DMS153 treated with DMSO at 0.1 percent for 48 hours (cell line): ENCODE data around the gene GLIPR2.

Source experiments
- DNase-seq: peaks from one replicate; lab custom pipeline; 2025; ENCODE audit not compliant: unreplicated experiment; lab: John Stamatoyannopoulos, UW

The GLIPR2 gene

GRCh38 chr9:36191290-36191645, 54.7 kb downstream of the GLIPR2 start:
- peak; percentile 1 for DNase-seq

- no peak for DNase-seq
Observed at GRCh38 chr9:36191686-36192085, 55.2 kb downstream of the GLIPR2 start.

GRCh38 chr9:36192196-36192595, 55.7 kb downstream of the GLIPR2 start:
- no peak for DNase-seq

GRCh38 chr9:36193023-36193422, 56.5 kb downstream of the GLIPR2 start:
- DNase-seq: no peak

GRCh38 chr9:36194326-36195000, 57.9 kb downstream of the GLIPR2 start:
- DNase-seq: no peak

GRCh38 chr9:36204906-36205547, 68.5 kb downstream of the GLIPR2 start:
- DNase-seq: no peak

GRCh38 chr9:36207016-36207415, 70.5 kb downstream of the GLIPR2 start:
- no peak for DNase-seq

- DNase-seq: no peak
Observed at GRCh38 chr9:36207546-36208012, 71.0 kb downstream of the GLIPR2 start.

GRCh38 chr9:36208521-36209253, 72.2 kb downstream of the GLIPR2 start:
- no peak for DNase-seq

- no peak for DNase-seq
Observed at GRCh38 chr9:36210722-36211121, 74.2 kb downstream of the GLIPR2 start.

GRCh38 chr9:36211510-36211909, 75.0 kb downstream of the GLIPR2 start:
- DNase-seq: no peak

- no peak for DNase-seq
Observed at GRCh38 chr9:36213387-36213786, 76.9 kb downstream of the GLIPR2 start.
